Measurements from ENCODE around the gene MCM6.
"Not testable (repeated sequence)": the region's sequence is repeated elsewhere in the genome, so short reads cannot be mapped to it uniquely, and the experiment has no call there.

DNA sequence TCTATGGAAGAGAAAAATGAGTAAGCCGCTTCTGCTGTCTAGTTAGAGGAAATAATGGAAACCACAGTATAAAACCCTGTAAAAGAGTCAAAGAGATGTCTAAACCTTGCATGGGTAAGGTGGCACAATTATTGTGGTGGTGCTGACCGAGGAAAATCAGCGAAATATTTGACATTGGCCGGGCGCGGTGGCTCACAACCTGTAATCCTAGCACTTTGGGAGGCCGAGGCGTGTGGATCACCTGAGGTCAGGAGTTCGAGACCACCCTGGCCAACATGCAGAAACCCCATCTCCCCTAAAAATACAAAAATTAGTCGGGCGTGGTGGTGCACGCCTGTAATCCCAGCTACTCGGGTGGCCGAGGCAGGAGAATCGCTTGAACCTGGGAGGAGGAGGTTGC, 527 bp upstream of the MCM6 start:
- TF ChIP-seq, protein P1, sequence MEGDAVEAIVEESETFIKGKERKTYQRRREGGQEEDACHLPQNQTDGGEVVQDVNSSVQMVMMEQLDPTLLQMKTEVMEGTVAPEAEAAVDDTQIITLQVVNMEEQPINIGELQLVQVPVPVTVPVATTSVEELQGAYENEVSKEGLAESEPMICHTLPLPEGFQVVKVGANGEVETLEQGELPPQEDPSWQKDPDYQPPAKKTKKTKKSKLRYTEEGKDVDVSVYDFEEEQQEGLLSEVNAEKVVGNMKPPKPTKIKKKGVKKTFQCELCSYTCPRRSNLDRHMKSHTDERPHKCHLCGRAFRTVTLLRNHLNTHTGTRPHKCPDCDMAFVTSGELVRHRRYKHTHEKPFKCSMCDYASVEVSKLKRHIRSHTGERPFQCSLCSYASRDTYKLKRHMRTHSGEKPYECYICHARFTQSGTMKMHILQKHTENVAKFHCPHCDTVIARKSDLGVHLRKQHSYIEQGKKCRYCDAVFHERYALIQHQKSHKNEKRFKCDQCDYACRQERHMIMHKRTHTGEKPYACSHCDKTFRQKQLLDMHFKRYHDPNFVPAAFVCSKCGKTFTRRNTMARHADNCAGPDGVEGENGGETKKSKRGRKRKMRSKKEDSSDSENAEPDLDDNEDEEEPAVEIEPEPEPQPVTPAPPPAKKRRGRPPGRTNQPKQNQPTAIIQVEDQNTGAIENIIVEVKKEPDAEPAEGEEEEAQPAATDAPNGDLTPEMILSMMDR (IDR thresholded peaks at IDR 0.05), result not testable (repeated sequence)
- TF ChIP-seq EZH2, EZH2phosphoT487 (IDR thresholded peaks at IDR 0.05): not testable (repeated sequence)

All from neural progenitor cell (in vitro differentiated cells).